HG02610 (cell line): ENCODE data around the gene IQGAP1.

Experiments used
- ATAC-seq: cut with Tn5 transposase; IDR thresholded peaks from one replicate; pipeline ENCODE4 v1.9.1; 2021; ENCODE audit warnings: mild to moderate bottlenecking, moderate library complexity; ENCODE audit not compliant: unreplicated experiment

IQGAP1 gene

DNA sequence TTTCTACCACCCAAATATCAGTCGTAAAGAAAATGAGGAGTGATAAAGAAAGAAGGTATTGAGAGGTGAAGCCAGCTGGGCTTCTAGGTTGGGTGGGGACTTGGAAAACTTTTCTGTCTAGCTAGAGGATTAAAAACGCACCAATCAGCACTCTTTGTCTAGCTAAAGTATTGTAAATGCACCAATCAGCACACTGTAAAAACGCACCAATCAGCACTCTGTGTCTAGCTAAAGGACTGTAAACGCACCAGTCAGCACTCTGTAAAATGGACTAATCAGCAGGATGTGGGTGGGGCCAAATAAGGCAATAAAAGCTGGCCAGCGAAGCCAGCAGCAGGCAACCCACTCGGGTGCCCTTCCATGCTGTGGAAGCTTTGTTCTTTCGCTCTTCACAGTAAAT, 13.0 kb upstream of the IQGAP1 start:
- ATAC-seq, result no peak

DNA sequence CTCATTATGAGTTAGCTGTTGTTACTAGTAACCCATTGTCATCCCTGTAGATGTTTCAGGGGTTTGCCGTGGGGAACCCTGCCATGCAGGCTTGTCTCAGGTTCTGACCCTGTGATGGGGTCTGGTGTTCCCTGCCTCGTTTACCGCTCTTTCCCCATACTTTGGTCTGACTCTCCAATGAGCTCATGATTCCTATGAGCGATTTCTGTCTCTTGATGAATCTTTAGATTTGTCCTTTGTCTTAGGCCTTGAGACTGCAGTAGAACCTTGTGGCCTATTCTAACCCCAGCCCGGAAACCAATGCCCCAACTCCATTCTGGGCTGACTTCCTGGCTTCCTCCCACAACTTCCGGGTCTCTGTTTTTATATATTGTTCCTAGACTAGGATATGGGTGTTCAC, 11.3 kb upstream of the IQGAP1 start:
- ATAC-seq, result no peak

DNA sequence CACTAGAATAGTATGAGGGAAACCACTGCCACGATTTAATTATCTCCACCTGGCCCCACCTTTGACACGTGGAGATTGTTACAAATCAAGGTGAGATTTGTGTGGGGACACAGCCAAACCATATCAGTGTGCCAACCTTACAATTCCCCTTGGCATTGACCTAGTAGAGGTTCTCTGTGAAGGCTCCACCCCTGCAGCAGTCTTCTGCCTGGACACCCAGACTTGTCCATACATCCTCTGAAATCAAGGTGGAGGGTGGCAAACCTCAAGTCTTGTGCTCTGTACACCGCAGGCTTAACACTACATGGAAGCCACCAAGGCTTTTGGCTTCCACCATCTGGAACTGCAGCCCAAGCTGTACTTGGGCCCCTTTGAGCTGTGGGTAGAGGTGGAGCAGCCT, 8.8 kb upstream of the IQGAP1 start:
- no peak for ATAC-seq

DNA sequence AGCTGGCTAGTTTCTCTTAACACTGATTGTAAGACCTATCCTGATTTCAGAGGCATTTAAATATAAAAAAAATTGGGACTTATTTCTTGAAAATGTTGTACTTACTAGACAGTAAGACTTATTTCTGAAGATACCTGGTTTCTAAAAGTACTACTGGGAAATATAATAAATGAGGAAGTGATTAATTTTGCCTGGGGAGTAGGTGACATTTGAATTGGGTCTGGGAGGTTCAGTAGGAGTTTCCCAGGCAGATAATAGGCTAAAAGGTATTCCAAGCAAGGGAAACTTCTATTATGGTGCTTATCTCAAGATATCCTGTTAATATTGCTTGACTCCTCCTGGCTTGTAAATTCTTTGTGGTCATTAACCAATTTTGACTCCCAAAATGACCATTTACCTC, 6.5 kb upstream of the IQGAP1 start:
- ATAC-seq, result no peak

DNA sequence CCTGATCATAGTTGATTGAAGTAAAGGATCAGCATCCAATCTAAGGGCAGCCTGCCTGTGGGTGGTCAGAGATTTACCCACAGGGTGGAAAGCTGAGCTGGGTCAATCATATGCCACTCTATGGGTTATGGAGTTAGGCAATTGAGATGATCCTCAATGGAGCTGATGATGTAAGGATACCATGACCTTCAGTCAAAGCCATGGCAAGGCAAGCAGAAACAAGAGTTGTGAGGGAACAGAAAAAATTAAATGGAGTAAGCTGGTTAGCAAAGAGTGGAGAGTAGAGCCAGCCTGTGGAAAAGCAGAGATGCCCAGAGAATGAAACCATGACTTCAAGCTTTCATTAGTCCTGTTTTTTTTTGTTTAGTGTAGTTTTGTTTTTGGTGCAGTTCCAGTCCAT, 5.7 kb upstream of the IQGAP1 start:
- ATAC-seq, result no peak

DNA sequence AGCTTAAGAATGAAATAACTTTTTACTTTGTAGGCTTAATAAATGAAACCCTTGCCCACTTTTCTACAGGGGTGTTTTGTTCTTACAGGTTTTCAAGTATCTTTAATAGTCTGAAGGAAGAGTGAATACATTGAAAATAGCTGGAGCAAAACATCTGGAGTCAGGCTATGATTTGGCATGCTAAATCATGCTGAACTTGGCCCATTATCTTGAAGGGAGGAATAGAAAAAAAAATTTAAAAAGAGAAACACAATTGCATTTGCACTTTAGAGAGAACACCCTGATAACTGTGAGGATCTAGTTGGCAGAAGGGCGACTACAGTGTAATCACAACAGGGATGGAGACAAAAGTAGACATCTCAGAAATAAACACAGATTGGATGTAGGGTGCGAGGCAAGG, 1.8 kb upstream of the IQGAP1 start:
- no peak for ATAC-seq

DNA sequence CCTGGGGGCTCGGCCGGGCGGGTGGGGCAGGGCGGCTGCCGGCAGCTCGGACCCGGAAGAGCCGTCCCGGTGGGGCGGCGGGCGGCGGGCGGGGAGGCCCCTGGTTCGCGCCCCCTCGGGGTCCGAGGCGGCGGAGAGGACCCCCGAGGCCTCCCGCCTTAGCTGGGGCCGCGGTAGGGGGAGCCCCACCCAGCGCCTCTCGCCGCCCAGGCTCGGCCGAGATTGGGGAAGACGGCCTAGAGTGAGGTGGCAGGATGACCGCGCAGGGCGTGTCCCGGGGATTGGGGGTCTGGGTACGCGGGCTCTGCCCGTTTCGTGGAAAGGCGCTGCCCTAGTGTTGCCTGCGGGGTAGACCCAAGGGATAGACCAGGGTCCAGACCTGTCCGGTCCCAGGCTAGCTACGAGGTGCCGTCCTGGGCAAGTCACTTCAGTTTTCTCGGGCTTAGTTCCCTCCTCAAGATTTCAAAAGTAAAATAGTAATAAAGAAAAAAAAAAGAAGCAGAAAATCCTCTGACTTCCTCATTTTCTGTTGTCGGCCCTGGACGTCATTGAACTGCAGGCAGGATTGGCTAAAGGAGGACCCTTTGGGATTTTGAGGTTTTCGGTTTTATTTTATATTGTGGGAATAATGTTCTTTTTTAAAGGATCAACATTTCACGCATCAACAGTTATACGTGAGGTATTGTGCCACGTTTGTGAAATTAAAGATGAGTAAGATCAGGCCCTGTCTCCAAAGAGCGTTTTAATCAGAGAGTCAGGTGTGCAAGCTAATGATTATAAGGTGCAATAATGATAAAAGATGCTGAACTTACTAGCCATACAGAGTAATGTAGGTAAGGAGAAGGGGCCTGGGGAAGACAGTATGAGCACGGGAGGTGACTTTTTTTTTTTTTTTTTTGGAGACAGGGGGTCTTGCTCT, 679 bp downstream of the IQGAP1 start:
- ATAC-seq, result peak; percentile 35

DNA sequence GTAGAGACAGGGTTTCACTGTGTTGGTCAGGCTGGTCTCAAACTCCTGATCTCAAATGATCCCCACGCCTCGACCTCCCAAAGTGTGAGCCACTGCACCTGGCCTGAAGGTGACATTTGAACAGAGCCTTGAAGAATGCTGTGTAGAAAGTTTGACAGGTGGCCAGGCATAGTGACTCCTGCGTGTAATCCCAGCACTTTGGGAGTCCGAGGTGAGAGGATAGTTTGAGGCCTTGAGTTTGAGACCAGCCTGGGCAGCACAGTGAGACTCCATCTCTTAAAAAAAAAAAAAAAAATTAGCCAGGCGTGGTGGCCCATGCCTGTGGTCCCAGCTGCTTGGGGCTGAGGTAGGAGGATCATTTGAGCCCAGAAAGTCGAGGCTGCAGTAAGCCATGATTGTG, 1.5 kb downstream of the IQGAP1 start:
- ATAC-seq, result no peak

DNA sequence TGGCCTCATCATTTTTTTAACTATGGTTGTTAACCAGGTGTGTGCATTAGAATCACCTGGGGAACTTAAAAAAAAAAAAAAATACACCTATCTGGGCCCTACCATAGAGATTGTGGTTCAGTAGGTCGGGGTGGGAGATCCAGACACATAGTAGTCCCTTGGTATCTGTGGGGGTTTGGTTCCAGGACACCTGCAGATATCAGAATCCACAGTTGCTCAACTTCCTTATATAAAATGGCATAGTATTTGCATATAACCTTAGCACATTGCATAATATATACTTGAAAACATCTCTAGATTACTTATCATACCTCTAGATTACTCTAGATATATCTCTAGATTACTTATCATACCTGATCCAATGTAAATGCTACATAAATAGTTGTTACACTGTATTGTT, 5.0 kb downstream of the IQGAP1 start:
- no peak for ATAC-seq

DNA sequence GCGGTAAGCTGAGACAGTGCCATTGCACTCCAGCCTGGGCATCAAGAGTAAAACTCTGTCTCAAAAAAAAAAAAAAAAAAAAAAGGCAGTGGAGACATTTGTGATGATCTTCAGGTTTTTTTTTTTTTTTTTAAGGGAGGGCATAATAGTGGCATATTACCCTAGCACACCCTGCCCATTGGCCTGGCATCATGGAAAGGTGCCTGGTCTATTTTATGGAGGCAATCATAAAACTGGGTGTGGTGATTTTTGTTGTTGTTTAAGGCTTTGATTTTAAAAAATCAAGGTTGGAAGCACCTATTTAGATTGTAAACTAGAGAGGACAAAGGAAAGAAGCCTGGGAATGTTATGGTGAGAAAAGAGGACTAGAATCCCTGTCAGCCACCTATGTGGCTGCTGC, 6.0 kb downstream of the IQGAP1 start:
- ATAC-seq, result no peak

DNA sequence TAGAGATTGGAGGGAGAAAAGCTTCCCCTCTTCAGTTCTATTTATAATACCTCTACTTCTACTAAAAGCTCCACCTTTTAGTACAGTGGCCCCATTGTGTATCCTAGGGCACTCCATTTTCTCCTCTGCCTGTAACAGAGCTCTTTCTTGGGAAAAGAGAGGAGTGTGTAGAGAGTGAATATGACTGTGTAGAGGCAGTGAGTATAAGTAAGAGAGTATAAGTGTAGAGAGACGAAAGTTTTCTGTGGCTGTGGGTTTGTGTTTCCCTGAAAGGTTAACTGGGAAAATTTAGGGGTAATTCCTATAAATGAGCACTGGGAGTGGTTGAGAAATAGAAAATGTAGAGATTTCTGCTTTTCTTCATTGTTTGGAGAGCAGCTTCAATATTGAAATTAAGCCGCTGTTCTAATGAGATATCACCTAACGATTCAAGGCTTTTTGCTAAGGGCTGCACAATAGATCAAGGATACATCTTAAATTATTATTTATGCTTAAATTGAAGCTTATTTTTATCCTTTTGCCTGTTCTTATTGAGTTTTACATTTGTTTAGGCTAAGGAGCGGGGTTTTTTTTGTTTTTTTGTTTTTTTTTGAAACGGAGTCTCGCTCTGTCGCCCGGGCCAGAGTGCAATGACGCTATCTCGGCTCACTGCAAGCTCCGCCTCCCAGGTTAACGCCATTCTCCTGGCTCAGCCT, 6.9 kb downstream of the IQGAP1 start:
- no peak for ATAC-seq

DNA sequence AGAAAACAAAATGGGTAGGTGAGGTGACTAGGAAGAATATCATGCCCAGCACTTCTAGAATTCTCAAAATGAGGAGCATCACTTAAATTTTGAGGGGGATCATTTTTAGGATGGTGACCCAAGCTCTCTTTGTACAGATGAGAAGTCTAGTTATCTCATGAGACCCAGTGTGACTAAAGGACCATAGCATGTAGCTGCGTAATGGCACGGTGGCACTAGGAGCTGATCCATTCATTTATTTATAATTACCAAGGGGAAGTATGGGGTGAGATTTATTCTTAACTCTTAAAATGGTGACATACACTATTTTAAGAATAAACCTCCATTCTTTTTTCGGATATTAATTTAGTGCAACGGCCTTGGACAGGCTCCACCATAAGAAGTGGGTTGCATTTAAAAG, 8.3 kb downstream of the IQGAP1 start:
- ATAC-seq, result no peak

DNA sequence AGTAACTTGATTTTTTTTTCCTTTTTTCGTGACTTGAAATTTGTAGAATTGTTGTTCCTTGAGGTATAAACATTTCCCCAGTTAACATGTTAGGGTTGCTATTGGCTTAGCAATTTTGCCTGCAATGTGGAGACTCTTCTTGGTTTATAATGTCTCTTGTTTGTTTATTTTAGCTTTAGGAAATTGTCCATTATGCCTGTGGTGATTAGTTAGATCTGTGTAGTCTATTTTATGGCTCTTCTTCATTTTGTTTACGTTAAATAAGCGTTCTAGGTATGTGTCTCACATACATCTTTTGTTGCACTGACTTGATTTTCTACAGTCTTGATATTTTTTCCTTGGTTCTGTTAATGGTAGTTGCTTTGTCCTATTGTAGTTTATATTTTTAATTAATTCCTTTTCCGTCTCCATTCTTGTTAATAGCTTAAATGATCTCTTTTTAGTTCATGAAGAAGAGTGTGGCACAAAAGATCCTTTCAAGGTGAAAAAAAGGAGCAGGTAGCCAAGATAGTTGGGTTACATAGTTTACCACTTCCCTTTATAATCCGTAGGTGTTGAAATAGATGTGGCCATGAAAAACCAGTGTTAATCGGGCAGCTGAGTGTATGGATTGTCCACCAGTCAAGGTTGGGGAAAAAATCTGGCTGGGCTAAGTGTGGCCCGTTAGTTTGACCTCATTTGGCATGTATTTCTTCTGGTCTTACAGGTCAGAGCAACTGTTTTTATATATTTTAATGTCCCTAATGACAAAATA, 12.1 kb downstream of the IQGAP1 start:
- no peak for ATAC-seq

DNA sequence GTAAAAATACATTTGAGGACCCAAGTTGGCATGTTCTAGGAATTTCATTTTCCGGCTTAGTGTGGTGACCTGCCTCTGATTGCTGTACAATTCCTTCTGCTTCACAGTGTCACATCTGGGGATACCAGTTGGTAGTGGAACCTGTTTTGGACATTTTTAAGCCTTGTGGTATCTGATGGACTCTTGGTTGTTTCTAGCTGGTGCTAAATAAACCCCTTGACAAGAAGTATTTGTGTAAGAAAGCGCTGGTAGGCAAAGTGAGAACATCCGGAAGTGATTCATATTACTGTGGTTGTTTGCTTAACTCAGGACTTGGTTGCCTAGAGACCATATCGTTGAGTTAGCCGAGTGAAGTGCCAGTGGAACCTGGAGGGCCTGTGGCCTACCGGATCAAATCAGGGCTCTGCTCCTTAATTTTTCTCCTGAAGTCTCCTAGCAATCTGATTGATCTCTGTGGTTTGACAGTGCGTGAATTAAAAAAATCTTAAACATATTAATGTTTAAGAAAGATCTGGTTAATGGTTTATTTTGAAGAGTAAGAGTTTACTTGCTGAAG, 12.8 kb downstream of the IQGAP1 start:
- ATAC-seq, result peak; percentile 99

DNA sequence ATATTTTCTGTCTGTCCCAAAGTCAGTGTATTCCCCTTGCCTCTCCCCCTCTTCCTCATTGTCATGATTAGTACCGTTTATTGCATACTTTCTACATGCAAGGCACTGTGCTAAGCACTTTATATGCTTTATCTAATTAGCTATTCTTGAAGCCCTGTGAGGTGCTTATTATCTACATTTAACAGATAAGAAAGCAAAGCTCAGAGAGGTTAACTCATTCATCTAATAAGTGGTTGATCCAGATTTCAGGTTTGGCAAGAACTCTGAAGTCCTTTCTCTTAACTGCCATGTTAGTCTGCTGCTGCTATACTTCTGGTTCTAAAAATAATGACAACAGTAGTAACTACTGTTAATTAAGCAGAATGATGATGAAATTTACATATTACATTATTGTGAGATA, 13.5 kb downstream of the IQGAP1 start:
- ATAC-seq, result no peak

DNA sequence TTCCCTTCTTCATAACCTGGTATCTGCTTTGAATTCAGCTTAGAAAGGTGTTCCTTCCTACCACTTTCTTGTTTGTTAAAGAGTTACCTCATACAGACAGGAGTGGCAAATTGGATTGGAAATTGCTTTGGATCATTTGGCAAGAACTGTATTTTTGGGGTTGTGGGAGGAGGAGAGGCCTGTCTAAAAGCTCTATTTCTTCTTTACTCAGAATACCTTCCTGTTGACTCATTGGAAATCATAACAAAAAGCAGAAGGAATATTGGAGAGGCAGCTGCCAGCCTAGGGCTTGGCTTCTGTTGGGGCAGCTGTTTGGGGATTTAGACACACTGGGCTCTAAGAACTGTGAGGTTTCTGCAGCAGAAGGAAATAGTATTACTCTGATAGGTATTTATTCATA, 14.2 kb downstream of the IQGAP1 start:
- ATAC-seq, result no peak

DNA sequence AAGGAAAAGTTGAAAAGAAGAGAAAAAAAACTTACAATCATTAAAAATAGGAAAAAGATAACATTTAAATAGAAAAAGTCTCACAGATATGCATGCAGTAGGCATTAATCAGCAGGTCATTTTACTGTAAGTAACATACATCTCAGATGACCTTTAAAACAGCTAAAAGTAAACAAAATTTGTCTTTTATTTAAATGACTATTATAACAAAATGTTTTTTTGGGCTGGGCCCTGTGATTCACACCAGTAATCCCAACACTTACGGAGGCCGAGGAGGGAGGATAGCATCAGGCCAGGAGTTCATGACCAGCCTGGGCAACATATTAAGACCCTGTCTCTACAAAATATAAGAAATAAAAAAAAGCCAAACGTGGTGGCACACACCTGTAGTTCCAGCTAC, 14.7 kb downstream of the IQGAP1 start:
- no peak for ATAC-seq

DNA sequence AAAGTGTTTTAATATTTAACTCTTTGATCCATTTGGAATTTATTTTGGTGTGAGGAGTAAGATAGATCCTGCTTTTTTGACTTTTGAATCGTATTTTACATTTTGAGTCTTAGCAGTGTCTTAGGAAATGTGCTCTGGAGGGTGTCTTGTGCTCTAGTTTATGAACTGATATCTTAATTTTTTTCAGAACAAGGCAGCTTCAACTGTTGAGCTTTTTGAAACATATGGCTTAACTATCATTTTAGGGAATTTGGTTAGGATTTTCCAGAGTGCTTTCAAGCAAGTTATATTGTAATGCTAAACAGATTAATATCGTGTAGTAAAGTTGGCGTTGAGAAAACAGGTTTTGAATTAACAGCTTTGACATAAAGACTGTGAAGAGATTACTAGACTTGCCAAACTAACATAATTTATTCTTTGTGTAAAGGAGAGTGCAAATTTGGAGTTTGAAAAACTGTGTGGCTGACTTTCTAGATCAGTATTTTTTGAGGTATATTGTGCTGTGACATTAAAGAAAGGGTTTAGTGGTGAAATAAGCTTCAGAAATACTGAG, 17.1 kb downstream of the IQGAP1 start:
- no peak for ATAC-seq

DNA sequence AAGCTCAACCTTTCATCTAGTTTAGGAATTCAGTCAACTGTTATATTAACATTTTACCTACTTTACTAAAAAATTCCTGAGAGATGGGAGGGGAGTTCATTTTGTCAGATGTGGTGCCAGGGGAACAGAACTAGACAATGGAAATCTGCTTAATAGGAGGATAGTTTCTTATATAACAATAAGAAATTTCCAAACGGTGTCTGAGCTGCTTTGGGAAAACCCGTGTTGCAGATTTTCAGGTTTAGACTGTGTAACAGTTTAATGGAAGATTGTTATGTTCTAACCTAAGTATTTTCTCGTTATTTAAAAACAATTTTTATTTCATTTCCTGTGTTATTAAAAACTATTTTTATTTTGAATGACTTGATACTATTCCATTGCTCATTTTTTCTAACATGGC, 19.3 kb downstream of the IQGAP1 start:
- ATAC-seq, result no peak

DNA sequence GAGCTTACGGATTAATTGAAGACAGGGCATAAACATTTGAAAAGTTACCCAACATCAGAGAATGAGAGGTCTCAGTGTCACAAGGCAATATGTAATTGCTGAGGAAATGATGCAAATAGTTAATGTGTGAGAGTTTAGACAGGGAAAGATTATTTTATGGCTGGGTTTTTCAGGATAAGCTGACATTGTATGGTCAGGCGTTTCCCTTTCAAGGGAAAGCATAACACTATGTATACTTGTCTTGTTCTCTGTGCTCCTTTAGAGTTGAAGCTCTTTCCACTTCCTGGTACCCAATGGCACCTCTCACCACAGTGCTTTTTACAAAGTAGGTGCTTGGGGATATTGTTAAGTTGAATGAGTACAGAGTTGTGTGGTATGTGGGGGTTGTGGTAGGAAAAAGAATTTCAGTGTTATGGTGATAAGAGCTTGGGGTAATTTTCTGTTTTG, 19.9 kb downstream of the IQGAP1 start:
- ATAC-seq, result peak; percentile 42

DNA sequence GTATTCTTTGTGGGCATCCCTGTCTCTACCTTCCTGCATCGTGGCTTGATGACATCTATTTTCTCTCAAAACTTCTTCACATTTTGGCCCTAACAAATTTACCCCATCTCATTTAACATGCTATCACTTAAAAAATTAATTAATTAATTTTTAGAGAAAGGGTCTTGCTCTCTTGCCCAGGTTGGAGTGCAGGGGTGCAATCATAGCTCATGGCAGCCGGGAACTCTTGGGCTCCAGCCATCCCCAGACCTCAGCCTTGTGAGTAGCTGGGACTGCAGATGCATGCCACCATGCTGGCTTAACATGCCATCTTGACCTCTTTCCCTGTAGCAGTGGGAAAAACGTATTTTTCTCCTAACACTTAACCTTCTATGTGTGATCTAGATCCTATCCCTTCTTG, 20.6 kb downstream of the IQGAP1 start:
- ATAC-seq, result no peak
